ENCODE results near the gene ACAD10.

- TF ChIP-seq CTCF (IDR thresholded peaks at IDR 0.05 in 2 of 3, conservative IDR thresholded peaks at IDR 0.05 in 1 of 3; ENCODE audit: control insufficient read depth in 2 of 3, extremely low read depth in 1 of 3, insufficient read depth in 1 of 3, low read depth in 3 of 3, low read length in 3 of 3) = no peak
- no peak for TF ChIP-seq RFX5 (IDR thresholded peaks at IDR 0.05; ENCODE audit: low read depth, low read length)
- TF ChIP-seq NRF1 (conservative IDR thresholded peaks at IDR 0.05; ENCODE audit: low read depth, low read length) = no peak
- TF ChIP-seq HDGF (IDR thresholded peaks at IDR 0.05) = no peak
- no peak for TF ChIP-seq YY1 (IDR thresholded peaks at IDR 0.05; ENCODE audit: low read depth, low read length)
- TF ChIP-seq POLR2AphosphoS5 (IDR thresholded peaks at IDR 0.05; ENCODE audit: low read length) = no peak
- no peak for TF ChIP-seq NR2C1 (IDR thresholded peaks at IDR 0.05)
- no peak for TF ChIP-seq MXI1 (IDR thresholded peaks at IDR 0.05; ENCODE audit: low read depth, low read length)
- no peak for TF ChIP-seq ETV6 (conservative IDR thresholded peaks at IDR 0.05 in 1 of 2, IDR thresholded peaks at IDR 0.05 in 1 of 2; ENCODE audit: borderline replicate concordance in 1 of 2, low read depth in 1 of 2)
- no peak for TF ChIP-seq JUND (IDR thresholded peaks at IDR 0.05; ENCODE audit: low read depth, low read length)
- TF ChIP-seq, protein P1, sequence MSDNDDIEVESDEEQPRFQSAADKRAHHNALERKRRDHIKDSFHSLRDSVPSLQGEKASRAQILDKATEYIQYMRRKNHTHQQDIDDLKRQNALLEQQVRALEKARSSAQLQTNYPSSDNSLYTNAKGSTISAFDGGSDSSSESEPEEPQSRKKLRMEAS (IDR thresholded peaks at IDR 0.05; ENCODE audit: low read depth, low read length) = no peak
- TF ChIP-seq NFIC (IDR thresholded peaks at IDR 0.05; ENCODE audit: low read depth, low read length) = no peak
- TF ChIP-seq SPI1 (IDR thresholded peaks at IDR 0.05; ENCODE audit: borderline replicate concordance, insufficient read depth, low read depth, low read length) = no peak
These were observed 117.3 kb downstream of the ACAD10 start for GRCh38 chr12:111803038-111803626.
